K562 (cell line): ENCODE measurements around the gene BTN3A1. TPM values are rescaled to one million over a fixed set of nuclear protein-coding genes. Genes with fewer than 3 reads are reported as not detected.

ENCODE experiments used
- ATAC-seq: fragments of 200-7000 bp; cut with Tn5 transposase; 3 replicates; pipeline ENCODE4 v1.9.1; 2020; ENCODE audit warnings: moderate library complexity
- BruUV-seq: library from RNA; stranded (reverse); fragments of 400-500 nt; replicated peaks from 2 replicates; lab custom pipeline; 2021; lab: Mats Ljungman, UMichigan
- CTCF ChIA-PET: fragments of 300-600 bp; formaldehyde crosslinking; extraction: SDS; loops from one replicate; lab custom pipeline; 2021; ENCODE audit warnings: low intra/inter-chr PET ratio; lab: Yijun Ruan, JAX
- POLR2A ChIA-PET: fragments of 300-600, 350-650 bp; sonication (Branson Sonifier 250); formaldehyde crosslinking; extraction: SDS; loops from one replicate; lab custom pipeline; 2021; ENCODE audit warnings: antibody characterized with exemption, inconsistent platforms; lab: Yijun Ruan, JAX
- DNase-seq, 4 experiments: peaks; one replicate each; pipeline versions ENCODE4 v3.0.0 to v3.0.0-alpha.2; 2011 to 2018; ENCODE audit warnings: low spot score in 3 of 4, mixed read lengths in 3 of 4; ENCODE audit errors: extremely low read depth in 1 of 4
- FAIRE-seq: peaks from 2 replicates; lab custom pipeline; 2011; peaks lifted over from hg19 to GRCh38; lab: Jason Lieb, UNC
- H2AFZ ChIP-seq: 2 replicates; pipeline ENCODE4 v1.6.0; 2011; ENCODE audit warnings: low read depth, low read length, control low read depth, inconsistent platforms
- H3K27ac ChIP-seq: fragments of 200-600 bp; 3 replicates; pipeline ENCODE4 v1.8.0; 2011; ENCODE audit warnings: low read depth, mild to moderate bottlenecking, control low read depth, inconsistent platforms, low read length, moderate library complexity, mixed read lengths; ENCODE audit errors: extremely low read depth
- H3K27me3 ChIP-seq, 2 experiments: fragments of 300-600 bp in 1 of 2; 2 replicates in 1 of 2; 3 replicates in 1 of 2; pipeline versions ENCODE4 v1.6.0 to v1.8.0; 2011; ENCODE audit warnings: inconsistent platforms in 2 of 2, low read length in 2 of 2, mild to moderate bottlenecking in 1 of 2, mixed read lengths in 1 of 2, moderate library complexity in 1 of 2; ENCODE audit not compliant: control insufficient read depth in 2 of 2, insufficient read depth in 2 of 2
- H3K36me3 ChIP-seq: fragments of 300-600 bp; 3 replicates; pipeline ENCODE4 v1.8.0; 2011; ENCODE audit warnings: mild to moderate bottlenecking, low read length, inconsistent platforms; ENCODE audit not compliant: control insufficient read depth, insufficient read depth
- H3K4me1 ChIP-seq, 2 experiments: fragments of 200-600 bp in 1 of 2; replicated peaks in 1 of 2; 2 replicates in 1 of 2; 3 replicates in 1 of 2; pipeline versions ENCODE4 v1.5.1 to v1.8.0; 2011; ENCODE audit warnings: inconsistent platforms in 2 of 2, low read length in 2 of 2, mild to moderate bottlenecking in 1 of 2, mixed read lengths in 1 of 2, moderate library complexity in 1 of 2; ENCODE audit not compliant: control insufficient read depth in 2 of 2, insufficient read depth in 2 of 2
- H3K4me2 ChIP-seq: 2 replicates; pipeline ENCODE4 v1.6.1; 2011; ENCODE audit warnings: low read length, control low read depth, inconsistent platforms, mixed read lengths; ENCODE audit not compliant: insufficient read depth
- H3K4me3 ChIP-seq: fragments of 200-600 bp; sonication (generic), shearing (Covaris generic); 2 replicates; pipeline ENCODE4 v1.5.1; 2016; ENCODE audit warnings: control low read depth, inconsistent platforms
- H3K79me2 ChIP-seq: fragments of 200-600 bp; 3 replicates; pipeline ENCODE4 v1.8.0; 2011; ENCODE audit warnings: low read length, inconsistent platforms; ENCODE audit not compliant: control insufficient read depth, insufficient read depth
- H3K9ac ChIP-seq, 2 experiments: 2 replicates each; pipeline versions ENCODE4 v1.6.0 to v1.6.1; 2011; ENCODE audit warnings: low read depth in 2 of 2, low read length in 2 of 2, control low read depth in 1 of 2, inconsistent platforms in 1 of 2, mild to moderate bottlenecking in 1 of 2, mixed read lengths in 1 of 2; ENCODE audit not compliant: insufficient read depth in 1 of 2
- H3K9me1 ChIP-seq: one replicate; pipeline ENCODE4 v1.6.0; 2011; ENCODE audit warnings: inconsistent platforms, mild to moderate bottlenecking, low read length, moderate library complexity; ENCODE audit not compliant: control insufficient read depth, insufficient read depth
- H3K9me3 ChIP-seq: replicated peaks from 2 replicates; pipeline ENCODE4 v1.5.1; 2011; ENCODE audit warnings: low read depth, low read length, inconsistent platforms; ENCODE audit not compliant: control insufficient read depth, insufficient read depth
- H4K20me1 ChIP-seq: replicated peaks from 2 replicates; pipeline ENCODE4 v1.6.1; 2011; ENCODE audit warnings: low read length, inconsistent platforms, mixed read lengths; ENCODE audit not compliant: control insufficient read depth, insufficient read depth
- ADNP ChIP-seq: fragments of 200-800 bp; sonication (Bioruptor generic); IDR thresholded peaks from 2 replicates; pipeline ENCODE4 v1.6.1; 2016; ENCODE audit warnings: missing genetic modification characterization, missing compliant biosample characterization
- BCOR ChIP-seq: fragments of 450-650 bp; IDR thresholded peaks from 2 replicates; pipeline ENCODE4 v1.6.1; 2016
- CAMTA2 ChIP-seq: fragments of 250-450 bp; sonication (Bioruptor Pico); conservative IDR thresholded peaks from 2 replicates; pipeline ENCODE4 v1.5.1; 2022
- CTCF ChIP-seq, 3 experiments: IDR thresholded peaks in 2 of 3; conservative IDR thresholded peaks in 1 of 3; 2 replicates each; pipeline ENCODE4 v1.5.1; 2011 to 2012; ENCODE audit warnings: low read length in 3 of 3, mild to moderate bottlenecking in 3 of 3, control low read depth in 2 of 3, improper control_type of control experiment in 1 of 3, inconsistent platforms in 1 of 3, low read depth in 1 of 3, mixed read lengths in 1 of 3, moderate library complexity in 1 of 3; ENCODE audit not compliant: insufficient read depth in 2 of 3
- LEF1 ChIP-seq: fragments of 450-650 bp; IDR thresholded peaks from 2 replicates; pipeline ENCODE4 v1.6.1; 2016; ENCODE audit warnings: mild to moderate bottlenecking
- RBM25 ChIP-seq: fragments of 200-400 bp; formaldehyde crosslinking; IDR thresholded peaks from 2 replicates; pipeline ENCODE4 v1.6.1; 2018; ENCODE audit warnings: low read length, low read depth, moderate library complexity; ENCODE audit not compliant: severe bottlenecking
- ZFP36 ChIP-seq: fragments of 150-350 bp; IDR thresholded peaks from 2 replicates; pipeline ENCODE4 v1.6.1; 2018; ENCODE audit warnings: low read length, low read depth; ENCODE audit not compliant: partially characterized antibody
- WGBS: fragments of 100-300 bp; shearing (Covaris generic); methylation state at CpG from one replicate; pipeline ENCODE4 v1.1.6; 2016; ENCODE audit warnings: low coverage, mixed read lengths; ENCODE audit not compliant: insufficient coverage; ENCODE audit errors: missing lambda C conversion rate; 5-methylcytosine and 5-hydroxymethylcytosine counted together
- in situ Hi-C: fragments of 300-500 bp; cut with MboI; formaldehyde crosslinking; loops from 4 replicates; pipeline ENCODE4 v1.15.0; 2018; ENCODE audit warnings: inconsistent platforms, mixed read lengths
- intact Hi-C: fragments of 100-400 bp; cut with micrococcal nuclease; formaldehyde crosslinking; loops from 2 replicates; pipeline ENCODE4 v1.14.2; 2022
- polyA plus RNA-seq, 8 experiments: library from polyadenylated mRNA; depleted of rRNA in 4 of 8; stranded (reverse) in 5 of 8; unstranded in 3 of 8; fragments of >200 nt; fragmentation: Nextera tagmentation in 2 of 8; fragmentation: Illumina TruSeq in 1 of 8; extraction: Ambion mirVana in 2 of 8; extraction: Trizol in 1 of 8; gene quantifications; 2 replicates each; pipeline versions ENCODE4 v1.2.1 to v1.2.3, GENCODE V29; 2011 to 2014; ENCODE audit warnings: inconsistent platforms in 1 of 8, missing spikeins in 1 of 8
- total RNA-seq, 7 experiments: library from RNA; depleted of rRNA in 6 of 7; stranded (reverse); fragments of >200 nt in 6 of 7; fragmentation: Illumina TruSeq in 2 of 7; extraction: Trizol in 2 of 7; gene quantifications; 2 replicates each; pipeline versions ENCODE4 v1.2.1 to v1.2.3, GENCODE V29; 2011 to 2021; ENCODE audit warnings: low replicate concordance in 1 of 7

BTN3A1 gene
- total and polyA plus RNA-seq, 9 of the 15 experiments (the other 6 are each of a cell fraction or from before 2014, with no cell fraction given) = 0.84 to 8.5 (median 3.9) TPM

GRCh38 chr6:26408828-26409730 is 7.0 kb downstream of the BTN3A1 start:
- no peak overlapping the region for H3K27ac ChIP-seq
- peak overlapping the region in 1 of 2 experiments; percentile 71; a peak in 2 of 4 replicates for H3K9ac ChIP-seq
- no peak overlapping the region for H3K4me3 ChIP-seq
- H3K36me3 ChIP-seq = no peaks in the 10 kb centered on the region
- H3K4me2 ChIP-seq = no peak overlapping the region
- H3K9me3 ChIP-seq = no peaks in the 10 kb centered on the region
- BruUV-seq = no TSS peak
- peaks cover 2% of the 10 kb centered on the region for H3K9me1 ChIP-seq
- in situ Hi-C loops = no loop called here
- ATAC-seq (no peak), DNase-seq (no peak), FAIRE-seq (no peak)
- ChIA-PET POLR2A (interaction anchor here (0.5 to 0.8 kb wide), 2 partner anchors 17 to 75 kb away, joined by 3 read pairs; no protein-coding TSS in a partner anchor), CTCF (no interaction called here)
- H2AFZ ChIP-seq = no peak overlapping the region
- intact Hi-C loops = no loop called here
- TF ChIP-seq LEF1 = no peak
- TF ChIP-seq ADNP (tag) = 0 out of 2 replicates have a peak, but pooled peaks have one; percentile 46
- TF ChIP-seq BCOR = 0 out of 2 replicates have a peak, but pooled peaks have one; percentile 15
- peak; percentile 94 for TF ChIP-seq RBM25
- no peak for TF ChIP-seq CAMTA2 (CRISPR knock-in tag)
- TF ChIP-seq CTCF (IDR thresholded peaks at IDR 0.05 in 2 of 3, conservative IDR thresholded peaks at IDR 0.05 in 1 of 3; ENCODE audit: insufficient read depth in 2 of 3, low read depth in 1 of 3, low read length in 3 of 3) = 0 out of 6 replicates have a peak, but pooled peaks of 1 of the 3 experiments have one; percentile 9
- peak; percentile 71 for TF ChIP-seq ZFP36
- 60% methylated on average over 10 of the region's 10 CpGs for WGBS
- H4K20me1 ChIP-seq = no peaks in the 10 kb centered on the region
- peaks cover 3% of the 10 kb centered on the region in 2 experiments; a peak in 3 of 5 replicates for H3K4me1 ChIP-seq
- no peaks in the 10 kb centered on the region for H3K27me3 ChIP-seq
- no peaks in the 10 kb centered on the region for H3K79me2 ChIP-seq
